ENCODE measurements around the gene ULK3.

The ULK3 gene

DNA sequence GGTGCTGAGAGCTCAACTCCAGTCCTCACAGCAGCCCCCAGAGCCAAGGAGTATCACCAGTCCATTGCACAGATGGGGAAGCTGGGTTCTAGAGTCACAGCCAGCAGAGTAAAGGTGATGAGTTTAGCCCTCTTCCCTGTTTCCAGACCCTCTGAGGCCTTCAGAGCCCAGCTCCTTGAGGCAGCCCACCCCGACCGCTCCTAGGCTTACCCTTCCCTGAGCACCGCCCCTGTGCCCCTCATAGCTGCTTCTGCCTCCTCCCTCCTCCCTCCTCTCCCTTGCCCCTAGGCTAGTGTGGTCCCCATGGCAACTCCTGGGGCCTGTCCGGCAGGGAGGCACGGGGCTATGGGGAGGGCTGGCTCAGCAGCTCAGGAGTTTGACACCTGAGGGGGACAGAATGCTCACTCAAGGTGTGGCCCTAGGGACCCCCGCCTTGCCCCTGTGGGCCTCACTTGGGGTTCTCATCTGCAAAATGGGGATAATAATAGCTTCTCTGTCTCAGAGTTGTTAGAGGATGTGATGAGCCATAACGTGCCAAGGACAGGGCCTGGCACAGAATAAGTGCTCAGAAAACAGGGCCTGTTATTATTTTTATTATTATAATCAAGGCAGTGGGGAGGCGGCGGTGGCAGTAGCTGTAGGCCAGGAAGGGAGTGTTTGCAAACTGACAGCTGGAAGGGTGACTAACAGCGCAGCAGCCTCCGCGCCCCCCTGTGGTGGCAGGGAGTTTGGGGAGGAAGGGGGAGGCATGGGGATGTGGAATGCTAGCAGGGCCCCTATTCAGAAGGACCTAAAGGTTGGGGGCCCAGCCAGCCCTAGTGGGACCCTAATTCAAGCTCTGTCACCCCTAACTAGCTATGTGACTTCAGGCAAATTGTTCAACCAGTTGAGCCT, 49.6 kb downstream of the ULK3 start:
- H2AFZ ChIP-seq (ENCODE audit: low read depth) = no peak overlapping the region
- H3K27ac ChIP-seq = no peak overlapping the region
- H3K4me3 ChIP-seq (IDR thresholded peaks at IDR 0.05; ENCODE audit: insufficient read depth, low read depth, low read length) = no peak overlapping the region
- H3K9ac ChIP-seq = no peak overlapping the region
- no peak for TF ChIP-seq CTCF (conservative IDR thresholded peaks at IDR 0.05; ENCODE audit: low read depth, low read length)
- no peaks in the 10 kb centered on the region for H3K27me3 ChIP-seq (ENCODE audit: insufficient read depth, low read depth)
- H3K36me3 ChIP-seq (ENCODE audit: insufficient read depth) = no peaks in the 10 kb centered on the region
- H3K79me2 ChIP-seq (ENCODE audit: insufficient read depth, low read depth) = peaks cover 88% of the 10 kb centered on the region
- peaks cover 10% of the 10 kb centered on the region; the same call in 1 of the 2 replicates for H4K20me1 ChIP-seq (ENCODE audit: insufficient read depth)
- H3K4me2 ChIP-seq = no peak overlapping the region
- H3K4me1 ChIP-seq (ENCODE audit: low read depth, poor library complexity, severe bottlenecking) = peaks cover 52% of the 10 kb centered on the region

- Histone ChIP-seq H4K20me1 (ENCODE audit: insufficient read depth) (peaks cover 10% of the 10 kb centered on the region; the same call in 1 of the 2 replicates), H3K27me3 (ENCODE audit: insufficient read depth, low read depth) (no peaks in the 10 kb centered on the region), H3K27ac (no peak overlapping the region), H3K4me1 (ENCODE audit: low read depth, poor library complexity, severe bottlenecking) (peaks cover 53% of the 10 kb centered on the region), H3K4me2 (no peak overlapping the region), H2AFZ (ENCODE audit: low read depth) (no peak overlapping the region), H3K79me2 (ENCODE audit: insufficient read depth, low read depth) (peaks cover 85% of the 10 kb centered on the region), H3K36me3 (ENCODE audit: insufficient read depth) (no peaks in the 10 kb centered on the region), H3K9ac (no peak overlapping the region), H3K4me3 (IDR thresholded peaks at IDR 0.05; ENCODE audit: insufficient read depth, low read depth, low read length) (no peak overlapping the region)
- TF ChIP-seq CTCF (conservative IDR thresholded peaks at IDR 0.05; ENCODE audit: low read depth, low read length) = no peak
Observed at GRCh38 chr15:74792227-74793016, 50.5 kb downstream of the ULK3 start.

DNA sequence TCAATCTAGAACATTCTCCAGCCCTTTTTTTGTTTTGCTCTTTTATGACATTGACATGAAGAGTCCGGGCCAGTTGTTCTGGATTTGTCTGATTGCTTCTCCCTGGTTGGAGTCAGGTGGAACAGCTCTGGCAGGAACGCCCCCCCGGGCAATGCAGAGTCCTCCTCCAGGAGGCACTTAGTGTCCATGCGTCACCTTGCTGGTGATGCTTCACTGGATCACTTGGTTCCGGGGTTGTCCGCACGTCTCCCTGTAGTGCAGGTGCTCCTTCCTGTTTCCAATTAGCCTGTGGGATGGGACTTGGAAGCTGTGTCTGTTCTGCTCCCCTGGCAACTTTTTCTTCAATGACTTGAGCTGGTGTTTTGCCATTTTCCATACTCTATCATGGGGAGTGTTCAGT, 51.3 kb downstream of the ULK3 start:
- H3K4me1 ChIP-seq (ENCODE audit: low read depth, poor library complexity, severe bottlenecking) = peaks cover 61% of the 10 kb centered on the region
- H3K4me2 ChIP-seq = peak overlapping the region; percentile 99; the same call in 1 of the 2 replicates
- H3K79me2 ChIP-seq (ENCODE audit: insufficient read depth, low read depth) = peaks cover 85% of the 10 kb centered on the region
- peaks cover 10% of the 10 kb centered on the region; the same call in 1 of the 2 replicates for H4K20me1 ChIP-seq (ENCODE audit: insufficient read depth)
- no peak overlapping the region for H2AFZ ChIP-seq (ENCODE audit: low read depth)
- no peak overlapping the region for H3K4me3 ChIP-seq (IDR thresholded peaks at IDR 0.05; ENCODE audit: insufficient read depth, low read depth, low read length)
- TF ChIP-seq CTCF (conservative IDR thresholded peaks at IDR 0.05; ENCODE audit: low read depth, low read length) = no peak
- no peak overlapping the region for H3K9ac ChIP-seq
- no peaks in the 10 kb centered on the region for H3K27me3 ChIP-seq (ENCODE audit: insufficient read depth, low read depth)
- no peaks in the 10 kb centered on the region for H3K36me3 ChIP-seq (ENCODE audit: insufficient read depth)
- no peak overlapping the region for H3K27ac ChIP-seq

GRCh38 chr15:74791007-74791406, 51.9 kb downstream of the ULK3 start:
- H3K79me2 ChIP-seq (ENCODE audit: insufficient read depth, low read depth) = peaks cover 85% of the 10 kb centered on the region
- no peaks in the 10 kb centered on the region for H3K36me3 ChIP-seq (ENCODE audit: insufficient read depth)
- no peak overlapping the region for H2AFZ ChIP-seq (ENCODE audit: low read depth)
- peaks cover 10% of the 10 kb centered on the region; the same call in 1 of the 2 replicates for H4K20me1 ChIP-seq (ENCODE audit: insufficient read depth)
- H3K4me3 ChIP-seq (IDR thresholded peaks at IDR 0.05; ENCODE audit: insufficient read depth, low read depth, low read length) = no peak overlapping the region
- no peaks in the 10 kb centered on the region for H3K27me3 ChIP-seq (ENCODE audit: insufficient read depth, low read depth)
- TF ChIP-seq CTCF (conservative IDR thresholded peaks at IDR 0.05; ENCODE audit: low read depth, low read length) = no peak
- peak overlapping the region; percentile 31; the same call in 1 of the 2 replicates for H3K9ac ChIP-seq
- H3K27ac ChIP-seq = peak overlapping the region; percentile 77; the same call in 1 of the 2 replicates
- H3K4me2 ChIP-seq = peak overlapping the region; percentile 99
- peaks cover 67% of the 10 kb centered on the region for H3K4me1 ChIP-seq (ENCODE audit: low read depth, poor library complexity, severe bottlenecking)

Data from KMS-11 (cell line).